ENCODE results near the gene ATP5PO. TPM values are rescaled to one million over a fixed set of nuclear protein-coding genes. Genes with fewer than 3 reads are reported as not detected.

The ATP5PO gene
- total and polyA plus RNA-seq, 2 of the 8 experiments (the other 6 are each of a cell fraction or from before 2014, with no cell fraction given): 251 to 267 TPM

GRCh38 chr21:33914188-33914587 is 1.4 kb downstream of the ATP5PO start:
- ChIA-PET POLR2A (ENCODE audit: partially characterized antibody) (interaction anchor here (1.0 kb wide), 2 partner anchors 12 to 159 kb away, joined by 5 to 6 read pairs; partner anchors contain the start of genes MRPS6 and SLC5A3), CTCF (ENCODE audit: partially characterized antibody) (interaction anchor here (1.6 to 1.9 kb wide), 3 partner anchors 13 to 32 kb away, joined by 4 to 7 read pairs (median 5); no protein-coding TSS in a partner anchor)
- H2BK5ac ChIP-seq (ENCODE audit: low read depth, low read length): no peak overlapping the region
- peaks cover 4 to 42% (median 28%) of the 10 kb centered on the region in 4 experiments; a peak in 7 of 8 replicates for H3K36me3 ChIP-seq (ENCODE audit: control insufficient read depth in 2 of 4, insufficient read depth in 4 of 4, low read length in 3 of 4)
- no peak overlapping the region for H3K18ac ChIP-seq (ENCODE audit: extremely low read depth, low read length)
- peaks cover 0 to 5% of the 10 kb centered on the region in 2 experiments for H4K20me1 ChIP-seq (replicated peaks in 1 of 2; ENCODE audit: control insufficient read depth in 1 of 2, insufficient read depth in 2 of 2, low read length in 2 of 2)
- H3K14ac ChIP-seq (ENCODE audit: insufficient read length): no peak overlapping the region
- DNase-seq (ENCODE audit: low read depth in 1 of 2, low spot score in 2 of 2): no peak
- no peaks in the 10 kb centered on the region for H3K27me3 ChIP-seq (replicated peaks in 1 of 4; ENCODE audit: control insufficient read depth in 3 of 4, extremely low read depth in 1 of 4, insufficient read depth in 3 of 4, low read length in 3 of 4)
- no peak overlapping the region for H4K5ac ChIP-seq (ENCODE audit: insufficient read length, low read depth, low read length)
- peaks cover 4 to 31% of the 10 kb centered on the region in 2 experiments; a peak in 3 of 4 replicates for H3K79me2 ChIP-seq (ENCODE audit: control insufficient read depth in 1 of 2, insufficient read depth in 2 of 2, low read length in 2 of 2)
- no peak overlapping the region for H2BK120ac ChIP-seq (replicated peaks; ENCODE audit: low read depth, low read length)
- no peak overlapping the region for H2AK5ac ChIP-seq (ENCODE audit: low read depth, low read length)
- H3K4ac ChIP-seq (replicated peaks; ENCODE audit: insufficient read length, low read depth, low read length): no peak overlapping the region
- no peak overlapping the region for H2BK15ac ChIP-seq (ENCODE audit: low read length)
- no peaks in the 10 kb centered on the region for H3K9me3 ChIP-seq (ENCODE audit: insufficient read depth in 2 of 2, low read depth in 1 of 2, low read length in 1 of 2)
- no peak for FAIRE-seq
- H2AFZ ChIP-seq (ENCODE audit: low read length): no peak overlapping the region
- 89% methylated on average over 5 of the region's 5 CpGs; no CpG with 5 or more reads in 1 of the 2 experiments for WGBS, 2 experiments (ENCODE audit: extremely low coverage in 1 of 2, insufficient coverage in 1 of 2, insufficient read length in 1 of 2, insufficient replicate concordance in 2 of 2, low coverage in 1 of 2, low lambda C conversion rate in 2 of 2, missing lambda C conversion rate in 1 of 2)
- H3K9ac ChIP-seq (replicated peaks in 1 of 4; ENCODE audit: extremely low read depth in 1 of 4, low read depth in 3 of 4, low read length in 3 of 4): no peak overlapping the region
- H3K4me1 ChIP-seq (replicated peaks in 1 of 4; ENCODE audit: control insufficient read depth in 3 of 4, insufficient read depth in 4 of 4, low read length in 3 of 4): peaks cover 0 to 4% (median 1%) of the 10 kb centered on the region in 4 experiments; a peak in 1 of 7 replicates
- H2BK12ac ChIP-seq (ENCODE audit: low read depth, low read length): no peak overlapping the region
- peak overlapping the region; percentile 65; a peak in 2 of 4 replicates for H3K4me2 ChIP-seq (ENCODE audit: insufficient read depth in 1 of 2, low read depth in 2 of 2, low read length in 2 of 2)
- peaks cover 2% of the 10 kb centered on the region; the same call in 1 of the 2 replicates for H3K23me2 ChIP-seq (ENCODE audit: low read depth, low read length)
- no peak overlapping the region for H4K8ac ChIP-seq (ENCODE audit: extremely low read depth, insufficient read depth, low read length)
- H3K4me3 ChIP-seq (ENCODE audit: extremely low read depth in 1 of 4, insufficient read depth in 2 of 4, low read depth in 3 of 4, low read length in 4 of 4): peak overlapping the region in 3 of 4 experiments; percentile 91 to 99 (median 95); a peak in 4 of 8 replicates
- H4K91ac ChIP-seq (replicated peaks; ENCODE audit: insufficient read length, low read length): no peak overlapping the region
- H3K56ac ChIP-seq (replicated peaks; ENCODE audit: insufficient read length, low read depth, low read length): no peak overlapping the region
- no peak overlapping the region for H3K23ac ChIP-seq (ENCODE audit: insufficient read length)
- no peaks in the 10 kb centered on the region; the same call in 1 of the 2 replicates for H3K79me1 ChIP-seq (ENCODE audit: low read depth, low read length)
- H3K27ac ChIP-seq (ENCODE audit: low read depth, low read length): no peak overlapping the region
- TF ChIP-seq TAF7 (optimal IDR thresholded peaks at IDR 0.05; ENCODE audit: borderline replicate concordance, low read depth, low read length) (no peak), EZH2 (IDR thresholded peaks at IDR 0.05; ENCODE audit: low read depth, low read length, severe bottlenecking) (no peak)
- H2BK20ac ChIP-seq (ENCODE audit: low read length): no peak overlapping the region
